K562 (cell line): Measurements from ENCODE around the gene PLXDC1. TPM values are rescaled to one million over a fixed set of nuclear protein-coding genes. Genes with fewer than 3 reads are reported as not detected.

Experiments used
- BRD9 ChIP-seq: fragments of 450-650 bp; IDR thresholded peaks from 2 replicates; pipeline ENCODE4 v1.6.1; 2018; ENCODE audit warnings: low read depth; ENCODE audit not compliant: partially characterized antibody
- ETV6 ChIP-seq, 3 experiments: fragments of 150-350 bp in 1 of 3; sonication (generic) in 1 of 3; formaldehyde crosslinking in 1 of 3; IDR thresholded peaks; 2 replicates each; pipeline versions ENCODE4 v1.6.1 to v1.8.0; 2014 to 2022; ENCODE audit warnings: borderline replicate concordance in 2 of 3, low read depth in 2 of 3, antibody characterized with exemption in 1 of 3, low read length in 1 of 3, mild to moderate bottlenecking in 1 of 3, missing genetic modification reagents in 1 of 3
- NFE2L1 ChIP-seq: fragments of 450-650 bp; IDR thresholded peaks from 2 replicates; pipeline ENCODE4 v1.6.1; 2016; ENCODE audit warnings: missing genetic modification characterization, low read depth, mild to moderate bottlenecking, missing compliant biosample characterization, moderate library complexity, borderline replicate concordance
- PRMT5 ChIP-seq: sonication (generic); formaldehyde crosslinking; IDR thresholded peaks from 2 replicates; pipeline ENCODE4 v1.5.0; 2020; ENCODE audit warnings: missing genetic modification reagents
- RBM15 ChIP-seq: fragments of 200-400 bp; formaldehyde crosslinking; IDR thresholded peaks from 2 replicates; pipeline ENCODE4 v1.6.1; 2018; ENCODE audit warnings: mild to moderate bottlenecking, low read length, moderate library complexity; ENCODE audit not compliant: insufficient read depth
- RBM17 ChIP-seq: fragments of 200-400 bp; formaldehyde crosslinking; IDR thresholded peaks from 2 replicates; pipeline ENCODE4 v1.6.1; 2017; ENCODE audit warnings: low read depth, mild to moderate bottlenecking, low read length, borderline replicate concordance
- SMAD3 ChIP-seq: fragments of 450-650 bp; formaldehyde crosslinking; conservative IDR thresholded peaks from 2 replicates; pipeline ENCODE4 v1.4.0; 2020; ENCODE audit warnings: mild to moderate bottlenecking
- TAF7 ChIP-seq: fragments of 450-650 bp; IDR thresholded peaks from 2 replicates; pipeline ENCODE4 v1.6.1; 2016; ENCODE audit warnings: missing genetic modification characterization, missing compliant biosample characterization
- TAF9B ChIP-seq: fragments of 450-650 bp; IDR thresholded peaks from 2 replicates; pipeline ENCODE4 v1.6.1; 2018; ENCODE audit warnings: mild to moderate bottlenecking; ENCODE audit not compliant: partially characterized antibody
- polyA plus RNA-seq, 8 experiments: library from polyadenylated mRNA; depleted of rRNA in 4 of 8; stranded (reverse) in 5 of 8; unstranded in 3 of 8; fragments of >200 nt; fragmentation: Nextera tagmentation in 2 of 8; fragmentation: Illumina TruSeq in 1 of 8; extraction: Ambion mirVana in 2 of 8; extraction: Trizol in 1 of 8; gene quantifications; 2 replicates each; pipeline versions ENCODE4 v1.2.1 to v1.2.3, GENCODE V29; 2011 to 2014; ENCODE audit warnings: inconsistent platforms in 1 of 8, missing spikeins in 1 of 8
- total RNA-seq, 7 experiments: library from RNA; depleted of rRNA in 6 of 7; stranded (reverse); fragments of >200 nt in 6 of 7; fragmentation: Illumina TruSeq in 2 of 7; extraction: Trizol in 2 of 7; gene quantifications; 2 replicates each; pipeline versions ENCODE4 v1.2.1 to v1.2.3, GENCODE V29; 2011 to 2021; ENCODE audit warnings: low replicate concordance in 1 of 7
- TF ChIP-seq, protein P1 (sequence below): sonication (generic); formaldehyde crosslinking; IDR thresholded peaks from 2 replicates; pipeline ENCODE4 v1.8.0; 2023; ENCODE audit warnings: missing genetic modification reagents, mild to moderate bottlenecking, borderline replicate concordance
- TF ChIP-seq, protein P2 (sequence below): sonication (generic); formaldehyde crosslinking; IDR thresholded peaks from 2 replicates; pipeline ENCODE4 v1.8.0; 2022; ENCODE audit warnings: missing genetic modification reagents, mild to moderate bottlenecking, borderline replicate concordance
- TF ChIP-seq, protein P3 (sequence below), 2 experiments: fragments of 450-650 bp in 1 of 2; sonication (generic) in 1 of 2; formaldehyde crosslinking in 1 of 2; IDR thresholded peaks in 1 of 2; conservative IDR thresholded peaks in 1 of 2; 2 replicates each; pipeline versions ENCODE4 v1.6.1 to v1.8.1; 2016 to 2023; ENCODE audit warnings: mild to moderate bottlenecking in 2 of 2, moderate library complexity in 2 of 2, inconsistent platforms in 1 of 2, missing genetic modification reagents in 1 of 2

The PLXDC1 gene
- total and polyA plus RNA-seq, 9 of the 15 experiments (the other 6 are each of a cell fraction or from before 2014, with no cell fraction given) = not detected

DNA sequence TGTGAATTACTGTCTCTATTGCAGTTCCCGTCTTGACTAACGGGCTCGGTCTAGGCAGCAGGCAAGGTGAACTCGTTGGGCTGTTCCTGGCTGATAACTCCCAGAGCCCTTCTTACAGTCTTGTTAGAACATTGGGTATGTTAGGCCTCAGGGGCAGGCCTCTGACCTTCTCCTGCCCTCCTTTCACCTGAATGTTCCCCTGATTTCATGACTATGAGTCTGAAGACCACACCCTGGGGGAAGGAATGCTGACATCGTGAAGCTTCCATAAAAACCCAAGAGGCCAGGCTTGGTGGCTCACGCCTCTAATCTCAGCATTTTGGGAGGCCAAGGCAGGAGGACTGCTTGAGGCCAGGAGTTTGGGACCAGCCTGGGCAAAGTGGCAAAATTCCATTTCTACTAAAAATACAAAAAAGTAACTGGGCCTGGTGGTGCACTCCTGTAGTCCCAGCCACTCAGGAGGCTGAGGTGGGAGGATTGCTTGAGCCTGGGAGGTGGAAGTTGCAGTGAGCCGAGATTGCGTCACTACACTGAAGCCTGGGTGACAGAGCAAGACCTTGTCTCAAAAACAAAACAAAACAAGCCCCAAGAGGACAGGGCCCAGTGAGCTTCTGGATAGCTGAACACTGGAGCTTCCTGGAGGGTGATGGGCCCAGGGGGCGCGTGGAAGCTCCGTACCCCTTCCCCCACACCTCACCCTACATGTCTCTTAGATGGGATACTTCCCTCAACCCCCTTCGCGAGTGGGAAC is 136.5 kb downstream of the PLXDC1 start (continued):
- TF ChIP-seq TAF9B (no peak), NFE2L1 (tag) (no peak), ETV6 (IDR thresholded peaks at IDR 0.05; ENCODE audit: borderline replicate concordance in 1 of 2, low read depth in 2 of 2, low read length in 1 of 2) (no peak), ETV6 (CRISPR knock-in tag; IDR thresholded peaks at IDR 0.05; ENCODE audit: borderline replicate concordance) (no peak), BRD9 (peak; percentile 43), PRMT5 (CRISPR knock-in tag) (no peak), RBM15 (no peak), TAF7 (tag) (no peak), RBM17 (no peak), SMAD3 (CRISPR knock-in tag) (no peak; the same call in 1 of the 2 replicates)
- TF ChIP-seq, protein P1, sequence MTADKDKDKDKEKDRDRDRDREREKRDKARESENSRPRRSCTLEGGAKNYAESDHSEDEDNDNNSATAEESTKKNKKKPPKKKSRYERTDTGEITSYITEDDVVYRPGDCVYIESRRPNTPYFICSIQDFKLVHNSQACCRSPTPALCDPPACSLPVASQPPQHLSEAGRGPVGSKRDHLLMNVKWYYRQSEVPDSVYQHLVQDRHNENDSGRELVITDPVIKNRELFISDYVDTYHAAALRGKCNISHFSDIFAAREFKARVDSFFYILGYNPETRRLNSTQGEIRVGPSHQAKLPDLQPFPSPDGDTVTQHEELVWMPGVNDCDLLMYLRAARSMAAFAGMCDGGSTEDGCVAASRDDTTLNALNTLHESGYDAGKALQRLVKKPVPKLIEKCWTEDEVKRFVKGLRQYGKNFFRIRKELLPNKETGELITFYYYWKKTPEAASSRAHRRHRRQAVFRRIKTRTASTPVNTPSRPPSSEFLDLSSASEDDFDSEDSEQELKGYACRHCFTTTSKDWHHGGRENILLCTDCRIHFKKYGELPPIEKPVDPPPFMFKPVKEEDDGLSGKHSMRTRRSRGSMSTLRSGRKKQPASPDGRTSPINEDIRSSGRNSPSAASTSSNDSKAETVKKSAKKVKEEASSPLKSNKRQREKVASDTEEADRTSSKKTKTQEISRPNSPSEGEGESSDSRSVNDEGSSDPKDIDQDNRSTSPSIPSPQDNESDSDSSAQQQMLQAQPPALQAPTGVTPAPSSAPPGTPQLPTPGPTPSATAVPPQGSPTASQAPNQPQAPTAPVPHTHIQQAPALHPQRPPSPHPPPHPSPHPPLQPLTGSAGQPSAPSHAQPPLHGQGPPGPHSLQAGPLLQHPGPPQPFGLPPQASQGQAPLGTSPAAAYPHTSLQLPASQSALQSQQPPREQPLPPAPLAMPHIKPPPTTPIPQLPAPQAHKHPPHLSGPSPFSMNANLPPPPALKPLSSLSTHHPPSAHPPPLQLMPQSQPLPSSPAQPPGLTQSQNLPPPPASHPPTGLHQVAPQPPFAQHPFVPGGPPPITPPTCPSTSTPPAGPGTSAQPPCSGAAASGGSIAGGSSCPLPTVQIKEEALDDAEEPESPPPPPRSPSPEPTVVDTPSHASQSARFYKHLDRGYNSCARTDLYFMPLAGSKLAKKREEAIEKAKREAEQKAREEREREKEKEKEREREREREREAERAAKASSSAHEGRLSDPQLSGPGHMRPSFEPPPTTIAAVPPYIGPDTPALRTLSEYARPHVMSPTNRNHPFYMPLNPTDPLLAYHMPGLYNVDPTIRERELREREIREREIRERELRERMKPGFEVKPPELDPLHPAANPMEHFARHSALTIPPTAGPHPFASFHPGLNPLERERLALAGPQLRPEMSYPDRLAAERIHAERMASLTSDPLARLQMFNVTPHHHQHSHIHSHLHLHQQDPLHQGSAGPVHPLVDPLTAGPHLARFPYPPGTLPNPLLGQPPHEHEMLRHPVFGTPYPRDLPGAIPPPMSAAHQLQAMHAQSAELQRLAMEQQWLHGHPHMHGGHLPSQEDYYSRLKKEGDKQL = no peak
- TF ChIP-seq, protein P2, sequence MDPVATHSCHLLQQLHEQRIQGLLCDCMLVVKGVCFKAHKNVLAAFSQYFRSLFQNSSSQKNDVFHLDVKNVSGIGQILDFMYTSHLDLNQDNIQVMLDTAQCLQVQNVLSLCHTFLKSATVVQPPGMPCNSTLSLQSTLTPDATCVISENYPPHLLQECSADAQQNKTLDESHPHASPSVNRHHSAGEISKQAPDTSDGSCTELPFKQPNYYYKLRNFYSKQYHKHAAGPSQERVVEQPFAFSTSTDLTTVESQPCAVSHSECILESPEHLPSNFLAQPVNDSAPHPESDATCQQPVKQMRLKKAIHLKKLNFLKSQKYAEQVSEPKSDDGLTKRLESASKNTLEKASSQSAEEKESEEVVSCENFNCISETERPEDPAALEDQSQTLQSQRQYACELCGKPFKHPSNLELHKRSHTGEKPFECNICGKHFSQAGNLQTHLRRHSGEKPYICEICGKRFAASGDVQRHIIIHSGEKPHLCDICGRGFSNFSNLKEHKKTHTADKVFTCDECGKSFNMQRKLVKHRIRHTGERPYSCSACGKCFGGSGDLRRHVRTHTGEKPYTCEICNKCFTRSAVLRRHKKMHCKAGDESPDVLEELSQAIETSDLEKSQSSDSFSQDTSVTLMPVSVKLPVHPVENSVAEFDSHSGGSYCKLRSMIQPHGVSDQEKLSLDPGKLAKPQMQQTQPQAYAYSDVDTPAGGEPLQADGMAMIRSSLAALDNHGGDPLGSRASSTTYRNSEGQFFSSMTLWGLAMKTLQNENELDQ (CRISPR knock-in tag) = no peak
- TF ChIP-seq, protein P3, sequence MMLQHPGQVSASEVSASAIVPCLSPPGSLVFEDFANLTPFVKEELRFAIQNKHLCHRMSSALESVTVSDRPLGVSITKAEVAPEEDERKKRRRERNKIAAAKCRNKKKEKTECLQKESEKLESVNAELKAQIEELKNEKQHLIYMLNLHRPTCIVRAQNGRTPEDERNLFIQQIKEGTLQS (IDR thresholded peaks at IDR 0.05) = peak; percentile 97
- TF ChIP-seq, protein P3 (CRISPR knock-in tag; conservative IDR thresholded peaks at IDR 0.05) = no peak
